K562 (cell line): Measurements from ENCODE around the gene ANGPTL1. TPM values are rescaled to one million over a fixed set of nuclear protein-coding genes. Genes with fewer than 3 reads are reported as not detected.
A peak's percentile ranks its signal among the peaks of the same experiment; 100 is the strongest.

Experiments used
- ATAC-seq: fragments of 200-7000 bp; cut with Tn5 transposase; 3 replicates; pipeline ENCODE4 v1.9.1; 2020; ENCODE audit warnings: moderate library complexity
- BruUV-seq: library from RNA; stranded (reverse); fragments of 400-500 nt; replicated peaks from 2 replicates; lab custom pipeline; 2021; lab: Mats Ljungman, UMichigan
- CTCF ChIA-PET: fragments of 300-600 bp; formaldehyde crosslinking; extraction: SDS; loops from one replicate; lab custom pipeline; 2021; ENCODE audit warnings: low intra/inter-chr PET ratio; lab: Yijun Ruan, JAX
- POLR2A ChIA-PET: fragments of 300-600, 350-650 bp; sonication (Branson Sonifier 250); formaldehyde crosslinking; extraction: SDS; loops from one replicate; lab custom pipeline; 2021; ENCODE audit warnings: antibody characterized with exemption, inconsistent platforms; lab: Yijun Ruan, JAX
- DNase-seq, 4 experiments: peaks; one replicate each; pipeline versions ENCODE4 v3.0.0 to v3.0.0-alpha.2; 2011 to 2018; ENCODE audit warnings: low spot score in 3 of 4, mixed read lengths in 3 of 4; ENCODE audit errors: extremely low read depth in 1 of 4
- FAIRE-seq: peaks from 2 replicates; lab custom pipeline; 2011; peaks lifted over from hg19 to GRCh38; lab: Jason Lieb, UNC
- H2AFZ ChIP-seq: 2 replicates; pipeline ENCODE4 v1.6.0; 2011; ENCODE audit warnings: low read depth, low read length, control low read depth, inconsistent platforms
- H3K27ac ChIP-seq: fragments of 200-600 bp; 3 replicates; pipeline ENCODE4 v1.8.0; 2011; ENCODE audit warnings: low read depth, mild to moderate bottlenecking, control low read depth, inconsistent platforms, low read length, moderate library complexity, mixed read lengths; ENCODE audit errors: extremely low read depth
- H3K27me3 ChIP-seq, 2 experiments: fragments of 300-600 bp in 1 of 2; 2 replicates in 1 of 2; 3 replicates in 1 of 2; pipeline versions ENCODE4 v1.6.0 to v1.8.0; 2011; ENCODE audit warnings: inconsistent platforms in 2 of 2, low read length in 2 of 2, mild to moderate bottlenecking in 1 of 2, mixed read lengths in 1 of 2, moderate library complexity in 1 of 2; ENCODE audit not compliant: control insufficient read depth in 2 of 2, insufficient read depth in 2 of 2
- H3K36me3 ChIP-seq: fragments of 300-600 bp; 3 replicates; pipeline ENCODE4 v1.8.0; 2011; ENCODE audit warnings: mild to moderate bottlenecking, low read length, inconsistent platforms; ENCODE audit not compliant: control insufficient read depth, insufficient read depth
- H3K4me1 ChIP-seq, 2 experiments: fragments of 200-600 bp in 1 of 2; replicated peaks in 1 of 2; 2 replicates in 1 of 2; 3 replicates in 1 of 2; pipeline versions ENCODE4 v1.5.1 to v1.8.0; 2011; ENCODE audit warnings: inconsistent platforms in 2 of 2, low read length in 2 of 2, mild to moderate bottlenecking in 1 of 2, mixed read lengths in 1 of 2, moderate library complexity in 1 of 2; ENCODE audit not compliant: control insufficient read depth in 2 of 2, insufficient read depth in 2 of 2
- H3K4me2 ChIP-seq: 2 replicates; pipeline ENCODE4 v1.6.1; 2011; ENCODE audit warnings: low read length, control low read depth, inconsistent platforms, mixed read lengths; ENCODE audit not compliant: insufficient read depth
- H3K4me3 ChIP-seq: fragments of 200-600 bp; sonication (generic), shearing (Covaris generic); 2 replicates; pipeline ENCODE4 v1.5.1; 2016; ENCODE audit warnings: control low read depth, inconsistent platforms
- H3K79me2 ChIP-seq: fragments of 200-600 bp; 3 replicates; pipeline ENCODE4 v1.8.0; 2011; ENCODE audit warnings: low read length, inconsistent platforms; ENCODE audit not compliant: control insufficient read depth, insufficient read depth
- H3K9ac ChIP-seq, 2 experiments: 2 replicates each; pipeline versions ENCODE4 v1.6.0 to v1.6.1; 2011; ENCODE audit warnings: low read depth in 2 of 2, low read length in 2 of 2, control low read depth in 1 of 2, inconsistent platforms in 1 of 2, mild to moderate bottlenecking in 1 of 2, mixed read lengths in 1 of 2; ENCODE audit not compliant: insufficient read depth in 1 of 2
- H3K9me1 ChIP-seq: one replicate; pipeline ENCODE4 v1.6.0; 2011; ENCODE audit warnings: inconsistent platforms, mild to moderate bottlenecking, low read length, moderate library complexity; ENCODE audit not compliant: control insufficient read depth, insufficient read depth
- H3K9me3 ChIP-seq: replicated peaks from 2 replicates; pipeline ENCODE4 v1.5.1; 2011; ENCODE audit warnings: low read depth, low read length, inconsistent platforms; ENCODE audit not compliant: control insufficient read depth, insufficient read depth
- H4K20me1 ChIP-seq: replicated peaks from 2 replicates; pipeline ENCODE4 v1.6.1; 2011; ENCODE audit warnings: low read length, inconsistent platforms, mixed read lengths; ENCODE audit not compliant: control insufficient read depth, insufficient read depth
- ARHGAP35 ChIP-seq: fragments of 450-650 bp; IDR thresholded peaks from 2 replicates; pipeline ENCODE4 v1.6.1; 2018; ENCODE audit not compliant: partially characterized antibody
- CEBPB ChIP-seq: fragments of 450-650 bp; IDR thresholded peaks from 2 replicates; pipeline ENCODE4 v1.6.1; 2016; ENCODE audit warnings: missing genetic modification characterization, missing compliant biosample characterization
- CEBPG ChIP-seq, 3 experiments: fragments of 200-800 bp in 1 of 3; sonication (Bioruptor generic) in 1 of 3; sonication (generic) in 1 of 3; formaldehyde crosslinking in 1 of 3; IDR thresholded peaks in 2 of 3; conservative IDR thresholded peaks in 1 of 3; 2 replicates each; pipeline versions ENCODE4 v1.6.1 to v1.8.0; 2016 to 2022; ENCODE audit warnings: missing compliant biosample characterization in 2 of 3, missing genetic modification characterization in 2 of 3, mild to moderate bottlenecking in 1 of 3, missing genetic modification reagents in 1 of 3
- CTBP1 ChIP-seq: fragments of 450-650 bp; IDR thresholded peaks from 2 replicates; pipeline ENCODE4 v1.6.1; 2016; ENCODE audit warnings: borderline replicate concordance
- E2F1 ChIP-seq: sonication (generic); formaldehyde crosslinking; IDR thresholded peaks from 2 replicates; pipeline ENCODE4 v1.8.1; 2023; ENCODE audit warnings: mild to moderate bottlenecking, missing genetic modification reagents, moderate library complexity
- FOS ChIP-seq: IDR thresholded peaks from 3 replicates; pipeline ENCODE4 v1.6.1; 2011; ENCODE audit not compliant: insufficient read length; ENCODE audit errors: extremely low read depth
- GABPB2 ChIP-seq: fragments of 250-450 bp; sonication (Bioruptor Pico); conservative IDR thresholded peaks from 2 replicates; pipeline ENCODE4 v1.5.1; 2021; ENCODE audit warnings: mild to moderate bottlenecking
- GTF2B ChIP-seq: IDR thresholded peaks from 2 replicates; pipeline ENCODE4 v1.6.1; 2011; ENCODE audit not compliant: insufficient read length; ENCODE audit errors: extremely low read depth
- NFATC3 ChIP-seq: fragments of 450-650 bp; IDR thresholded peaks from 2 replicates; pipeline ENCODE4 v1.6.1; 2017; ENCODE audit warnings: mild to moderate bottlenecking
- TCF3 ChIP-seq: sonication (generic); formaldehyde crosslinking; IDR thresholded peaks from 2 replicates; pipeline ENCODE4 v1.4.0; 2020; ENCODE audit warnings: mild to moderate bottlenecking, missing genetic modification reagents
- THRB ChIP-seq: fragments of 450-650 bp; formaldehyde crosslinking; conservative IDR thresholded peaks from 2 replicates; pipeline ENCODE4 v1.4.0; 2022; ENCODE audit warnings: mild to moderate bottlenecking, missing genetic modification characterization
- ZNF589 ChIP-seq: fragments of 200-800 bp; sonication (Bioruptor generic); IDR thresholded peaks from 2 replicates; pipeline ENCODE4 v1.6.1; 2016; ENCODE audit warnings: low read depth, missing genetic modification characterization, missing compliant biosample characterization
- WGBS: fragments of 100-300 bp; shearing (Covaris generic); methylation state at CpG from one replicate; pipeline ENCODE4 v1.1.6; 2016; ENCODE audit warnings: low coverage, mixed read lengths; ENCODE audit not compliant: insufficient coverage; ENCODE audit errors: missing lambda C conversion rate; 5-methylcytosine and 5-hydroxymethylcytosine counted together
- in situ Hi-C: fragments of 300-500 bp; cut with MboI; formaldehyde crosslinking; loops from 4 replicates; pipeline ENCODE4 v1.15.0; 2018; ENCODE audit warnings: inconsistent platforms, mixed read lengths
- intact Hi-C: fragments of 100-400 bp; cut with micrococcal nuclease; formaldehyde crosslinking; loops from 2 replicates; pipeline ENCODE4 v1.14.2; 2022
- polyA plus RNA-seq, 8 experiments: library from polyadenylated mRNA; depleted of rRNA in 4 of 8; stranded (reverse) in 5 of 8; unstranded in 3 of 8; fragments of >200 nt; fragmentation: Nextera tagmentation in 2 of 8; fragmentation: Illumina TruSeq in 1 of 8; extraction: Ambion mirVana in 2 of 8; extraction: Trizol in 1 of 8; gene quantifications; 2 replicates each; pipeline versions ENCODE4 v1.2.1 to v1.2.3, GENCODE V29; 2011 to 2014; ENCODE audit warnings: inconsistent platforms in 1 of 8, missing spikeins in 1 of 8
- total RNA-seq, 7 experiments: library from RNA; depleted of rRNA in 6 of 7; stranded (reverse); fragments of >200 nt in 6 of 7; fragmentation: Illumina TruSeq in 2 of 7; extraction: Trizol in 2 of 7; gene quantifications; 2 replicates each; pipeline versions ENCODE4 v1.2.1 to v1.2.3, GENCODE V29; 2011 to 2021; ENCODE audit warnings: low replicate concordance in 1 of 7
- TF ChIP-seq, protein P1 (sequence below): fragments of 250-450 bp; sonication (Bioruptor Pico); IDR thresholded peaks from 2 replicates; pipeline ENCODE4 v1.6.1; 2021; ENCODE audit warnings: mild to moderate bottlenecking

ANGPTL1 gene
- total and polyA plus RNA-seq, 9 of the 15 experiments (the other 6 are each of a cell fraction or from before 2014, with no cell fraction given) = 0.04 to 0.06 TPM; not detected in 7

- Histone ChIP-seq H3K36me3 (no peaks in the 10 kb centered on the region), H3K4me2 (no peak overlapping the region), H3K27ac (no peak overlapping the region), H3K9ac (no peak overlapping the region), H3K4me1 (no peaks in the 10 kb centered on the region), H2AFZ (no peak overlapping the region), H3K79me2 (no peaks in the 10 kb centered on the region), H3K9me1 (no peaks in the 10 kb centered on the region), H4K20me1 (no peaks in the 10 kb centered on the region), H3K27me3 (peaks cover 4 to 9% of the 10 kb centered on the region in 2 experiments; a peak in 4 of 5 replicates)
- ATAC-seq = no peak
- ChIA-PET POLR2A (no interaction called here), CTCF (no interaction called here)
- DNase-seq = no peak
- in situ Hi-C loops (no loop called here), intact Hi-C loops (no loop called here)
- BruUV-seq = no TSS peak
- no peak for FAIRE-seq
- TF ChIP-seq CEBPB (tag) = peak; percentile 78
- TF ChIP-seq CEBPG (CRISPR knock-in tag; IDR thresholded peaks at IDR 0.05) = no peak
- peak; percentile 27 to 44; a peak in 2 of 4 replicates for TF ChIP-seq CEBPG (tag; conservative IDR thresholded peaks at IDR 0.05 in 1 of 2, IDR thresholded peaks at IDR 0.05 in 1 of 2)
- no peak for TF ChIP-seq FOS
- TF ChIP-seq, all 486 proteins: peak for 2
- H3K9me3 ChIP-seq = no peaks in the 10 kb centered on the region
- H3K4me3 ChIP-seq = no peak overlapping the region
Observed at GRCh38 chr1:178875936-178876335, 5.1 kb upstream of the ANGPTL1 start.

- Histone ChIP-seq H4K20me1 (no peaks in the 10 kb centered on the region), H3K9me3 (no peaks in the 10 kb centered on the region), H3K36me3 (no peaks in the 10 kb centered on the region), H3K27me3 (peaks cover 4 to 9% of the 10 kb centered on the region in 2 experiments; a peak in 4 of 5 replicates), H3K9me1 (no peaks in the 10 kb centered on the region), H3K4me2 (no peak overlapping the region), H3K4me1 (no peaks in the 10 kb centered on the region), H3K27ac (no peak overlapping the region), H2AFZ (no peak overlapping the region), H3K4me3 (no peak overlapping the region), H3K9ac (no peak overlapping the region), H3K79me2 (no peaks in the 10 kb centered on the region)
- ChIA-PET POLR2A (no interaction called here), CTCF (no interaction called here)
- DNase-seq (no peak), ATAC-seq (no peak), FAIRE-seq (no peak)
- in situ Hi-C loops = no loop called here
- intact Hi-C loops = no loop called here
- BruUV-seq = no TSS peak
- WGBS = 0% methylated on average over 2 of the region's 2 CpGs
- TF ChIP-seq GTF2B (no peak), TCF3 (CRISPR knock-in tag) (no peak), E2F1 (CRISPR knock-in tag) (no peak), ARHGAP35 (no peak), ZNF589 (CRISPR knock-in tag) (no peak), THRB (CRISPR knock-in tag) (no peak), NFATC3 (no peak), CTBP1 (no peak), GABPB2 (CRISPR knock-in tag) (no peak)
- TF ChIP-seq, protein P1, sequence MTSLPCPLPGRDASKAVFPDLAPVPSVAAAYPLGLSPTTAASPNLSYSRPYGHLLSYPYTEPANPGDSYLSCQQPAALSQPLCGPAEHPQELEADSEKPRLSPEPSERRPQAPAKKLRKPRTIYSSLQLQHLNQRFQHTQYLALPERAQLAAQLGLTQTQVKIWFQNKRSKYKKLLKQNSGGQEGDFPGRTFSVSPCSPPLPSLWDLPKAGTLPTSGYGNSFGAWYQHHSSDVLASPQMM (CRISPR knock-in tag) = no peak
Observed at GRCh38 chr1:178874966-178875365, 4.1 kb upstream of the ANGPTL1 start.
